Measurements from ENCODE around the gene MTCL1.
"Not testable (repeated sequence)": the region's sequence is repeated elsewhere in the genome, so short reads cannot be mapped to it uniquely, and the experiment has no call there.

Gene MTCL1

DNA sequence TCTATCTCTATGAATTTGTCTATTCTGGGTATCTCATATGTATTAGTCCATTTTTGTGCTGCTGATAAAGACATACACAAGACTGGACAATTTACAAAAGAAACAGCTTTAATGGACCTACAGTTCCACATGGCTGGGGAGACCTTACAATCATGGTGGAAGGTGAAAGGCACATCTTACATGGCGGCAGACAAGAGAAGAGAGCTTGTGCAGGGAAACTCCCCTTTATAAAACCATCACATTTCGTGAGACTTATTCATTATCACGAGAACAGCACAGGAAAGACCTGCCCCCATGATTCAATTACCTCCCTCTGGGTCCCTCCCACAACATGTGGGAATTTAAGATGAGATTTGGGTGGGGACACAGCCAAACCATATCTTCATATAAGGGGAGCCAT is 56.2 kb downstream of the MTCL1 start:
- not testable (repeated sequence) for H3K4me3 Mint-ChIP-seq, H3K27ac Mint-ChIP-seq
- peaks cover 11% of the 10 kb centered on the region for H3K9me3 Mint-ChIP-seq

GRCh38 chr18:8762968-8763367 is 57.6 kb downstream of the MTCL1 start:
- no peak overlapping the region for H3K4me3 Mint-ChIP-seq
- H3K27ac Mint-ChIP-seq, result no peak overlapping the region
- H3K36me3 Mint-ChIP-seq, result peaks cover 9% of the 10 kb centered on the region
- peaks cover 11% of the 10 kb centered on the region for H3K9me3 Mint-ChIP-seq
- ATAC-seq, result no peak
- peaks cover 13% of the 10 kb centered on the region for H3K4me1 Mint-ChIP-seq
- H3K27me3 Mint-ChIP-seq, result peaks cover 8% of the 10 kb centered on the region

More for the DNA sequence above, 56.2 kb downstream of the MTCL1 start:
- peaks cover 13% of the 10 kb centered on the region for H3K4me1 Mint-ChIP-seq
- H3K27me3 Mint-ChIP-seq, H3K36me3 Mint-ChIP-seq, ATAC-seq: not testable (repeated sequence)

- Mint-ChIP-seq H3K27ac (no peak overlapping the region), H3K27me3 (peaks cover 3% of the 10 kb centered on the region), H3K4me1 (peaks cover 13% of the 10 kb centered on the region), H3K9me3 (peaks cover 11% of the 10 kb centered on the region), H3K4me3 (no peak overlapping the region), H3K36me3 (peaks cover 9% of the 10 kb centered on the region)
- no peak for ATAC-seq
These were observed 58.3 kb downstream of the MTCL1 start for GRCh38 chr18:8763611-8764010.

- Mint-ChIP-seq H3K4me1 (peaks cover 13% of the 10 kb centered on the region), H3K9me3 (peaks cover 9% of the 10 kb centered on the region), H3K4me3 (no peak overlapping the region), H3K36me3 (peaks cover 9% of the 10 kb centered on the region), H3K27me3 (no peaks in the 10 kb centered on the region), H3K27ac (no peak overlapping the region)
- peak; percentile 31 for ATAC-seq
These were observed 60.6 kb downstream of the MTCL1 start for GRCh38 chr18:8765783-8766463.

- ATAC-seq, result no peak
- H3K36me3 Mint-ChIP-seq, result peaks cover 9% of the 10 kb centered on the region
- H3K9me3 Mint-ChIP-seq, result peaks cover 3% of the 10 kb centered on the region
- peaks cover 13% of the 10 kb centered on the region for H3K4me1 Mint-ChIP-seq
- H3K27me3 Mint-ChIP-seq, result no peaks in the 10 kb centered on the region
- no peak overlapping the region for H3K27ac Mint-ChIP-seq
- no peak overlapping the region for H3K4me3 Mint-ChIP-seq
These were observed 61.4 kb downstream of the MTCL1 start for GRCh38 chr18:8766559-8767293.

GRCh38 chr18:8767340-8767739 is 62.0 kb downstream of the MTCL1 start:
- Mint-ChIP-seq H3K27ac (no peak overlapping the region), H3K9me3 (peaks cover 3% of the 10 kb centered on the region), H3K27me3 (no peaks in the 10 kb centered on the region), H3K4me1 (peaks cover 11% of the 10 kb centered on the region), H3K36me3 (peaks cover 5% of the 10 kb centered on the region), H3K4me3 (no peak overlapping the region)
- no peak for ATAC-seq

DNA sequence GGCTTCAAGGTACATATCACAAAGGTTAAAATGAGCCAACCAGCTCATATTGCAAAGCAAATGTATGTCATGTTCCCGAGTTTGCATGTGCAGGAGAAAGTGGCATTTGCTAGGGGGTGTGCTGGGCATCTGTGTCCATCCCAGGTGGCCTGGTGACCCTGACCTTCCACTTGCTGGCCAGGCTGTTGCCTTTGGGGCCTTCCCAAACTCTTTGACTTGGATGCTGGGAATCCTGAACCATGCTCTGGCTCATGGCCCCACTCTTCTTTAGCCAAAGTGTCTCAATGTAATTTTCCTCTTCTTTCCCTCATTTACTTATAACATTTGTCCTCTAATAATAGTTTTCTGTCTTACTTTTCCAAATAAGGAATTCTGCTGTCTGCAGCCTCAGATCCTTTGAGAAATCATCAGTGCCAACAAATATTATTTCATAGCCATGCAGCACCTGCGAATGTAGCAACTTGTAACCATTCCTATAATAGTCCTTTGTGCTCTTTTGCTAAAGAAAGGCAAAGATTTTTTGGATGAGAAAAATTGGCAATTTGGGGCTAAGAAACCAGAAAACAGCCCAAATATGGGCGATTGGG is 64.2 kb downstream of the MTCL1 start:
- ATAC-seq, result no peak
- Mint-ChIP-seq H3K4me3 (no peak overlapping the region), H3K4me1 (no peaks in the 10 kb centered on the region), H3K27ac (no peak overlapping the region), H3K27me3 (no peaks in the 10 kb centered on the region), H3K9me3 (no peaks in the 10 kb centered on the region), H3K36me3 (no peaks in the 10 kb centered on the region)

DNA sequence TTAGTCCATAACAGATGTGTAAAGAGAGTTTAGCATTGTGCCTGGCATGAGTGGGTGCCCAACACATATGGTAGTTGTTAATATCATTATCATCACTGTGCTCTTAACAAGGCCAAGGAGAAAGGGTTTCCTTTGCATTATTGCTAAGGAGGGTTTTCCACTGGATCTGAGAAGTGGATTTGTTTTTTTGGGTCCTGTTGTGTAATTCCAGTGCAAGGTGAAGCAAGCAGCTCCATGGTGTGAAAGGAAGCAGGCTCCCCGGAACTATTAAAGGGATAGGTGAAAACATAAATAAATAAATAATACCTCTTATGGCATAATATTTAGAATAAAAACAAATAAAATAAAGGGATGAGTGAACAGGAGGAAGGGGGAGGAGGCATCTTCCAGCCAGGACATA is 65.3 kb downstream of the MTCL1 start:
- H3K36me3 Mint-ChIP-seq, result no peaks in the 10 kb centered on the region
- H3K27ac Mint-ChIP-seq, result no peak overlapping the region
- H3K9me3 Mint-ChIP-seq, result no peaks in the 10 kb centered on the region
- no peak overlapping the region for H3K4me3 Mint-ChIP-seq
- ATAC-seq, result no peak
- H3K27me3 Mint-ChIP-seq, result no peaks in the 10 kb centered on the region
- H3K4me1 Mint-ChIP-seq, result no peaks in the 10 kb centered on the region

GRCh38 chr18:8771930-8772329 is 66.6 kb downstream of the MTCL1 start:
- Mint-ChIP-seq H3K4me1 (no peaks in the 10 kb centered on the region), H3K27ac (no peak overlapping the region), H3K4me3 (no peak overlapping the region)

GRCh38 chr18:8773980-8774379 is 68.6 kb downstream of the MTCL1 start:
- no peaks in the 10 kb centered on the region for H3K4me1 Mint-ChIP-seq
- ATAC-seq, result no peak
- no peak overlapping the region for H3K4me3 Mint-ChIP-seq
- no peaks in the 10 kb centered on the region for H3K36me3 Mint-ChIP-seq
- H3K9me3 Mint-ChIP-seq, result no peaks in the 10 kb centered on the region
- H3K27ac Mint-ChIP-seq, result no peak overlapping the region
- H3K27me3 Mint-ChIP-seq, result no peaks in the 10 kb centered on the region

More at GRCh38 chr18:8771930-8772329, 66.6 kb downstream of the MTCL1 start:
- no peaks in the 10 kb centered on the region for H3K9me3 Mint-ChIP-seq
- no peaks in the 10 kb centered on the region for H3K36me3 Mint-ChIP-seq
- no peaks in the 10 kb centered on the region for H3K27me3 Mint-ChIP-seq
- no peak for ATAC-seq

DNA sequence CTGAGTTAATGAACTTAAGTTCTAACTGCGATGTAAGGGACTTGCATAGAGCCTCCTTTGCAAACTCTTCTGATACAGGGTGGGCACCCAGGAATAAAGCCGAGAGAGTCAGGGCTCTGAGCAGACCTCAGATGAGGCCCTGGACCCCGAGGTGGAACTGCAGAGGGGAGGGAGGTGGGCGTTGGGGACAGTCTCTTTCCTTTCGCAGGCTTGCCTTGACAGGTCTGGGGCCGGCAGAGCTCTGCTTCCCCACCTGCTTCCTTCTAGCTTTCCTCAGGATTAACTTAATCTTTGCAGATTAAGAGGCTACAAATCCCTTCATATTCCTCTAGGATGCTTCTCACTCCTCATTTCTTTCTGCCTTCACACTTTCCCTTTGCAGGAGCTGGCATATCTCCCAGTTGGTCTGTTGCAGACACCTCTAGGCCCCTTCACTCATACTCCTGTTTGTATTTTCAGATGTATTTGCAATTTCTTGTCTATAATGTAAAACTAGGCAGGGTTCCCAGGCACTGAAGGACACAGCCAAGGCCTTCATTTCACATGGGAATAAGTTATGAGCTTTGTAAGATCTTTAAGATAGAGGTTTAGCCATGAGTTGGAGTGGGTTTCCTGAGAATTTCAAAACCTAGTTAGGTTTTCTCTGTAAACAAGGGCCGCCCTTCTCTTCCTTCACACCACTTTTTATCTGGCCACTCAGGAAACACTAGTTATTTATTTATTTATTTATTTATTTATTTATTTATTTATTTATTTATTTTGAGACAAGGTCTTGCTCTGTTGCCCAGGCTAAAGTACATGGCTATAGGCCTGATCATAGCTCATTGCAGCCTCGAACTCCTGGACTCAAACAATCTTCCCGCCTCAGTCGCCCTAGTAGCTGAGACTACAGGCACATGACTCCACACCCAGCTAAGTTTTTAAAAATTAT is 70.9 kb downstream of the MTCL1 start:
- Mint-ChIP-seq H3K4me1 (no peaks in the 10 kb centered on the region), H3K27ac (no peak overlapping the region), H3K27me3 (no peaks in the 10 kb centered on the region), H3K36me3 (no peaks in the 10 kb centered on the region), H3K9me3 (no peaks in the 10 kb centered on the region), H3K4me3 (no peak overlapping the region)
- ATAC-seq, result no peak

DNA sequence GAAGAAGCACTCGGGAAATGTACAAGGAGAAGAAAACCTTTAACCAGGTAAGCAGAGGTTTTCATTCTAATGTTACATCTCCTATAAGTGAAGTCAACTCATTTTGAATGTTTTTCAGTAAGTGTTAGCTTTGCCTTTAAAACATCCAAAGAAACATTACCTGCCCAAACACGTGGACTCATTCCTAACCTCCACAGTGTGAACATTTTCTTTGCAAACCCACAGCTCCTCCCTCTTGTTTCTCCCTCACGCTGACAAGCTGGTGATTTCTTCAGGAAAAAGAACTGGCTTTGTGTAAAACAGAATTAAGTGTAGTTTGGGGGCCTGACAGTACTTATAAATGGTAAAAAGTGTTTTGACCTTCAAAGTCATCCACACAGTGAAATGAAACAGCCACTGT is 72.5 kb downstream of the MTCL1 start:
- Mint-ChIP-seq H3K36me3 (no peaks in the 10 kb centered on the region), H3K27ac (no peak overlapping the region), H3K27me3 (no peaks in the 10 kb centered on the region), H3K4me1 (no peaks in the 10 kb centered on the region), H3K4me3 (no peak overlapping the region), H3K9me3 (no peaks in the 10 kb centered on the region)
- no peak for ATAC-seq

DNA sequence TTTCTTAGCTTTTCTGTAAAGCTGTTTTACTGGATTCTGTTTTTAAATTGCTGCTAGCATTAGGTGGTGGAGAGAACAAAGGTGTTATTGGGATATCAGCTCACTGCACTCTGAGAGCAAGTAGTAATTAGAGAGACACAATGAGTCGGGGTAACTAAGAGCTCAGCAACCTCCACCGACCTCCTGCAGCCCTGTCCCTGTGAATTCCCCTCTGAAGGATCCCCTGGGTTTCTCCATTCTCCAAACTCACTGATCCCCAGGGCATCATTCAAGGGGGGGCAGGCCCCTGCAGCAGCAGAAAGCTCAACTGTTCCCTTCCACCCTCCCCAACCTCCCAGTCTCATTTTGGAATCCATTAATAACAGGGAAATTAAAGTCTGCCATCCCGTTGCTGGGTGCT is 73.0 kb downstream of the MTCL1 start:
- Mint-ChIP-seq H3K27me3 (no peaks in the 10 kb centered on the region), H3K4me3 (no peak overlapping the region), H3K4me1 (no peaks in the 10 kb centered on the region), H3K9me3 (no peaks in the 10 kb centered on the region), H3K36me3 (peaks cover 1% of the 10 kb centered on the region), H3K27ac (no peak overlapping the region)
- no peak for ATAC-seq

GRCh38 chr18:8778824-8779223 is 73.5 kb downstream of the MTCL1 start:
- ATAC-seq, result no peak
- no peaks in the 10 kb centered on the region for H3K27me3 Mint-ChIP-seq
- no peak overlapping the region for H3K4me3 Mint-ChIP-seq
- H3K4me1 Mint-ChIP-seq, result no peaks in the 10 kb centered on the region
- no peak overlapping the region for H3K27ac Mint-ChIP-seq
- no peaks in the 10 kb centered on the region for H3K9me3 Mint-ChIP-seq
- H3K36me3 Mint-ChIP-seq, result peaks cover 5% of the 10 kb centered on the region

DNA sequence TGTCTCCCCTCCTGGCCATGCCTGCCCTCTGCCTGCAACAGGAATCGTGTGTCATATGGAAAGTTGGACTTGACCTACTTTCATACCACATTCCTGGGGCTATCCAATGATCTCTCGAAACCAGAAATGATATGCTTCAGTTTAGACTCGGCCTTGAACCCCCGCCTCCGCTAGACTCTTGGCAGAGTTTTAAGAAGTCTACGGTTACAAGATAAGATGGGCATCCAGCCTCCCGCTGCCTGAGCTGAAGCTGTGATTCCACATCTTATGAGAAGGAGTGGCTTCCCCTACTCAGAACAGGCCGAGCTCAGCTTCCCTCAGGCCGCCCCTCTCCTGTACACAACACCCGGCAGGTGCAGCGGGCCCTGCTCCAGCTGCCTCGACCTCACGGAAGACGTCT is 73.9 kb downstream of the MTCL1 start:
- Mint-ChIP-seq H3K9me3 (no peaks in the 10 kb centered on the region), H3K36me3 (peaks cover 9% of the 10 kb centered on the region)

More for the DNA sequence above, 73.9 kb downstream of the MTCL1 start:
- H3K4me3 Mint-ChIP-seq, result no peak overlapping the region
- H3K27ac Mint-ChIP-seq, result no peak overlapping the region
- ATAC-seq, result no peak
- H3K4me1 Mint-ChIP-seq, result no peaks in the 10 kb centered on the region
- H3K27me3 Mint-ChIP-seq, result no peaks in the 10 kb centered on the region
